Transverse colon (tissue), 4 donors: ENCODE measurements around the gene BRD8. TPM values are rescaled to one million over a fixed set of nuclear protein-coding genes. Genes with fewer than 3 reads are reported as not detected.

Source experiments
- DNase-seq: peaks from one replicate; pipeline ENCODE4 v3.0.0-alpha.2; 2019
- H3K27ac ChIP-seq, 4 donors: fragments of 200-600 bp; sonication (generic); 2 replicates each; pipeline ENCODE4 v1.5.1; 2016 to 2018; ENCODE audit warnings: inconsistent platforms in 4 of 4
- H3K27me3 ChIP-seq: fragments of 200-600 bp; sonication (generic); 2 replicates; pipeline ENCODE4 v1.5.1; 2017; ENCODE audit warnings: inconsistent platforms
- H3K36me3 ChIP-seq, 4 donors: fragments of 200-600 bp; sonication (generic); 2 replicates each; pipeline ENCODE4 v1.5.1; 2017 to 2019; ENCODE audit warnings: inconsistent platforms in 4 of 4
- H3K4me1 ChIP-seq, 4 donors: fragments of 200-600 bp; sonication (generic); 2 replicates each; pipeline ENCODE4 v1.5.1; 2017 to 2020; ENCODE audit warnings: inconsistent platforms in 4 of 4
- H3K4me3 ChIP-seq, 4 donors: fragments of 200-600 bp; sonication (generic); 1 replicate in 1 of 4; 2 replicates in 3 of 4; pipeline versions ENCODE4 v1.5.1 to v1.6.1; 2017 to 2019; ENCODE audit warnings: inconsistent platforms in 4 of 4
- H3K9me3 ChIP-seq, 2 donors: fragments of 200-600 bp; sonication (generic); 2 replicates each; pipeline ENCODE4 v1.5.1; 2017 to 2019; ENCODE audit warnings: inconsistent platforms in 2 of 2
- CTCF ChIP-seq, 5 experiments: fragments of 200-600 bp in 3 of 5; fragments of 450-650 bp in 2 of 5; sonication (generic) in 3 of 5; IDR thresholded peaks; 1 replicate in 2 of 5; 2 replicates in 3 of 5; pipeline ENCODE4 v1.5.1; 2016 to 2017; ENCODE audit warnings: antibody characterized with exemption in 5 of 5, inconsistent platforms in 3 of 5, mild to moderate bottlenecking in 2 of 5, moderate library complexity in 1 of 5
- EP300 ChIP-seq: sonication (generic); formaldehyde crosslinking; IDR thresholded peaks from one replicate; pipeline ENCODE4 v1.6.1; 2017; ENCODE audit warnings: antibody characterized with exemption, low read depth
- POLR2A ChIP-seq: fragments of 450-650 bp; IDR thresholded peaks from one replicate; pipeline ENCODE4 v1.6.1; 2016; ENCODE audit warnings: antibody characterized with exemption, mild to moderate bottlenecking, moderate library complexity
- POLR2AphosphoS5 ChIP-seq, 3 donors: sonication (generic); formaldehyde crosslinking; IDR thresholded peaks; one replicate each; pipeline ENCODE4 v1.6.1; 2016; ENCODE audit warnings: antibody characterized with exemption in 3 of 3
- WGBS, 2 donors: methylation state at CpG; one replicate each; pipeline ENCODE4 v1.1.5; 2018; ENCODE audit warnings: low coverage in 1 of 2; 5-methylcytosine and 5-hydroxymethylcytosine counted together
- in situ Hi-C, 4 donors: fragments of 200-750 bp; cut with MboI; loops; one replicate each; pipeline versions ENCODE4 v1.15.0 to v1.15.1; 2017; ENCODE audit warnings: low sequenced_read_pairs in 3 of 4, low pct_ligation_motif_present in 1 of 4, low pct_unique_long_range_greater_than_20kb in 1 of 4
- intact Hi-C: fragments of 100-400 bp; cut with DNase I; formaldehyde crosslinking; loops from one replicate; pipeline ENCODE4 v1.15.1; 2023; ENCODE audit warnings: low total_unique reads
- small RNA-seq, 4 donors: library from RNA; depleted of rRNA; stranded (forward); fragments of <200 nt; gene quantifications; one replicate each; pipeline ENCODE3, GENCODE V24; 2016
- total RNA-seq, 4 donors: library from RNA; depleted of rRNA; stranded (reverse); fragments of >200 nt; gene quantifications; one replicate each; pipeline ENCODE4 v1.1.0, GENCODE V29; 2016

BRD8 gene
- total RNA-seq, 4 donors from 2014 or later = 31.0 to 168 (median 47.7) TPM

DNA sequence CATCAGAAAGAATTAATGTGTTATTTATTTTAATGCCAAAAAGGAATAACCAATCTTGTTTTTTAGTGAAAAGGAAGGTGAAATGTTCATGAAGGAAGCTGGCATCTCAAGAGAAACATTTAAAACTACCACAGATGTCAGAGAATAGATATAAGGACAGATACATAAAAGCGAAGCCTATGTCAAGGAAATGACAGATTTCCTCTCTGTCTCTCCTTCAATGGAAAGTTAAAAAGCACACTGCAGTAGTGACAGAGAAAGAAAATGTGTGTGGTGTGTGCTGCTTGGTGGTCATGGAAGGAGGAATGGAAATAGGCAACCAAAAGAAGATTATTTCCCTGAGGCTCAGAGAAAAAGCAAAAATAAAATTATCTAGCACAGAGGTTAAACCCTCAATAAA is 85.4 kb downstream of the BRD8 start:
- TF ChIP-seq EP300 = no peak
- TF ChIP-seq POLR2A = no peak
- no peak for TF ChIP-seq POLR2AphosphoS5 (IDR thresholded peaks at IDR 0.05)
- no peak for TF ChIP-seq CTCF (IDR thresholded peaks at IDR 0.05)
- Histone ChIP-seq H3K27ac (no peak overlapping the region), H3K4me3 (no peak overlapping the region), H3K27me3 (peaks cover 6% of the 10 kb centered on the region), H3K36me3 (no peaks in the 10 kb centered on the region), H3K9me3 (no peaks in the 10 kb centered on the region), H3K4me1 (no peaks in the 10 kb centered on the region)
- WGBS, 2 donors = 72 to 81% methylated on average over 1 of the region's 1 CpG
- intact Hi-C loops = no loop called here
- in situ Hi-C loops = no loop called here
- no peak for DNase-seq

DNA sequence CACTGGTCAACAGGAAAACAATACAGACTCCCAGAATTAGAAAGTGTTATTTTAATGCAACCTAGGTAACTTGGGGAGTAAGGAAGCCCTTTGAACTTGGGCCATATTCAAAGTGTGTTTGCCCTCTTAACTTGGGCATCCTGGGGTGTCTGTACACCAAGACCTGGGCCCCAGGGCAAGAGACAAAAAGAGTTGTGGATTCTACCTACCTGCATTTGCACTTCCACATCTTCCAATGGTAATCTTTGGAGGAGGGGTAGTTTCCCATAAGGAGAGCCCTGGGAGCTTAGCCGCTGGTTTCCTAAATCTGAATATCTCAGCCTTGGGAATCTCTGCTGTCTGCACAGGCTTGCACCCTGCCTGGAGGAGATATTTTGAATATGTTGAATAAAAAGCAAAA is 86.1 kb downstream of the BRD8 start:
- H3K27me3 ChIP-seq = peaks cover 6% of the 10 kb centered on the region
- 86 to 100% methylated on average over 1 of the region's 1 CpG for WGBS, 2 donors
- H3K4me3 ChIP-seq = no peak overlapping the region
- in situ Hi-C loops (no loop called here), intact Hi-C loops (no loop called here)
- DNase-seq = no peak
- no peaks in the 10 kb centered on the region for H3K4me1 ChIP-seq
- H3K27ac ChIP-seq = no peak overlapping the region
- H3K9me3 ChIP-seq = no peaks in the 10 kb centered on the region
- H3K36me3 ChIP-seq = no peaks in the 10 kb centered on the region
- TF ChIP-seq POLR2A (no peak), CTCF (IDR thresholded peaks at IDR 0.05) (no peak), POLR2AphosphoS5 (IDR thresholded peaks at IDR 0.05) (no peak), EP300 (no peak)

GRCh38 chr5:138091685-138092084 is 86.7 kb downstream of the BRD8 start:
- WGBS, 2 donors = 75% methylated on average over 4 of the region's 4 CpGs; no CpG with 5 or more reads in 1 of the 2 donors
- TF ChIP-seq POLR2AphosphoS5 (IDR thresholded peaks at IDR 0.05) = no peak
- TF ChIP-seq CTCF (IDR thresholded peaks at IDR 0.05) = no peak
- no peak for TF ChIP-seq EP300
- no peak for TF ChIP-seq POLR2A
- Histone ChIP-seq H3K27ac (no peak overlapping the region), H3K4me3 (no peak overlapping the region), H3K36me3 (no peaks in the 10 kb centered on the region), H3K9me3 (no peaks in the 10 kb centered on the region), H3K27me3 (peaks cover 6% of the 10 kb centered on the region), H3K4me1 (no peaks in the 10 kb centered on the region)
- in situ Hi-C loops = no loop called here
- DNase-seq = no peak
- intact Hi-C loops = no loop called here

Small RNA genes lying within 50 kb of the gene (small RNA-seq; reads per million reads assigned to genes)
- gene RNU6-460P = 0 reads per million in 4 donors
- gene RNU6-888P = 0 reads per million in 4 donors

Other genes with a start within 250 kb of the BRD8 start
- 10 to 100 TPM; 18.7 to 46.7 (median 23.0) TPM for gene FAM13B, start 145.6 kb downstream of the BRD8 start, total RNA-seq
- not detected for gene WNT8A, start 94.6 kb downstream of the BRD8 start, total RNA-seq
- gene NME5, start 39.2 kb downstream of the BRD8 start, total RNA-seq = not detected
- gene KIF20A, start 482 bp upstream of the BRD8 start, total RNA-seq = 1 to 10 TPM in 3 of 4 donors, not detected in 1; 1.9 to 5.0 (median 1.9) TPM
- gene CDC23, start 34.7 kb upstream of the BRD8 start, total RNA-seq = 10 to 100 TPM in 3 of 4 donors, 1 to 10 TPM in 1; 2.6 to 90.9 (median 12.8) TPM
- gene GFRA3, start 96.0 kb upstream of the BRD8 start, total RNA-seq = 1 to 10 TPM in 1 of 4 donors, under 1 TPM in 2, not detected in 1; 0.48 to 3.4 (median 0.55) TPM
- gene CDC25C, start 153.2 kb upstream of the BRD8 start, total RNA-seq = 1 to 10 TPM in 1 of 4 donors, under 1 TPM in 2, not detected in 1; 0.32 to 2.8 (median 0.68) TPM
- 10 to 100 TPM in 3 of 4 donors, 1 to 10 TPM in 1; 5.2 to 27.7 (median 14.0) TPM for gene FAM53C, start 159.6 kb upstream of the BRD8 start, total RNA-seq
- gene KDM3B, start 174.1 kb upstream of the BRD8 start, total RNA-seq = 100 to 1,000 TPM in 1 of 4 donors, 10 to 100 TPM in 3; 60.8 to 101 (median 76.6) TPM